ENCODE data around the gene THADA. TPM values are rescaled to one million over a fixed set of nuclear protein-coding genes. Genes with fewer than 3 reads are reported as not detected.
A peak's percentile ranks its signal among the peaks of the same experiment; 100 is the strongest.

The THADA gene
- total RNA-seq, 4 donors from 2014 or later: 31.2 to 68.8 (median 54.9) TPM

GRCh38 chr2:43464590-43464989 is 131.2 kb downstream of the THADA start:
- H3K4me3 ChIP-seq: no peak overlapping the region
- DNase-seq: peak; percentile 65 to 80
- no peaks in the 10 kb centered on the region for H3K27me3 ChIP-seq
- peaks cover 9 to 32% of the 10 kb centered on the region in 2 donors for H3K4me1 ChIP-seq
- TF ChIP-seq CTCF (IDR thresholded peaks at IDR 0.05): no peak
- TF ChIP-seq POLR2A (IDR thresholded peaks at IDR 0.05): no peak
- intact Hi-C loops (cut with DNase I; ENCODE audit: low total_unique reads): no loop called here
- H3K9me3 ChIP-seq: no peaks in the 10 kb centered on the region
- peak overlapping the region; percentile 76 to 78 for H3K27ac ChIP-seq
- no peaks in the 10 kb centered on the region for H3K36me3 ChIP-seq

GRCh38 chr2:43462866-43463641 is 132.8 kb downstream of the THADA start:
- no peak for DNase-seq
- peaks cover 9 to 37% of the 10 kb centered on the region in 2 donors for H3K4me1 ChIP-seq
- H3K36me3 ChIP-seq: no peaks in the 10 kb centered on the region
- H3K9me3 ChIP-seq: no peaks in the 10 kb centered on the region
- intact Hi-C loops (cut with DNase I; ENCODE audit: low total_unique reads): no loop called here
- no peaks in the 10 kb centered on the region for H3K27me3 ChIP-seq
- TF ChIP-seq CTCF (IDR thresholded peaks at IDR 0.05) (no peak), POLR2A (IDR thresholded peaks at IDR 0.05) (no peak)
- no peak overlapping the region for H3K4me3 ChIP-seq
- peak overlapping the region; percentile 76 to 78 for H3K27ac ChIP-seq

GRCh38 chr2:43461453-43462073 is 134.3 kb downstream of the THADA start:
- no peak for TF ChIP-seq POLR2A (IDR thresholded peaks at IDR 0.05)
- no peak for TF ChIP-seq CTCF (IDR thresholded peaks at IDR 0.05)
- H3K27ac ChIP-seq: peak overlapping the region; percentile 76 to 78
- no peak overlapping the region for H3K4me3 ChIP-seq
- H3K27me3 ChIP-seq: no peaks in the 10 kb centered on the region
- no peaks in the 10 kb centered on the region for H3K9me3 ChIP-seq
- intact Hi-C loops (cut with DNase I; ENCODE audit: low total_unique reads): no loop called here
- H3K36me3 ChIP-seq: no peaks in the 10 kb centered on the region
- peaks cover 9 to 33% of the 10 kb centered on the region in 2 donors for H3K4me1 ChIP-seq
- no peak for DNase-seq

GRCh38 chr2:43460611-43461365 is 135.1 kb downstream of the THADA start:
- DNase-seq: no peak
- Histone ChIP-seq H3K4me1 (peaks cover 9 to 33% of the 10 kb centered on the region in 2 donors), H3K4me3 (no peak overlapping the region), H3K36me3 (no peaks in the 10 kb centered on the region), H3K9me3 (no peaks in the 10 kb centered on the region), H3K27me3 (no peaks in the 10 kb centered on the region), H3K27ac (peak overlapping the region; percentile 76 to 78)
- intact Hi-C loops (cut with DNase I; ENCODE audit: low total_unique reads): no loop called here
- TF ChIP-seq CTCF (IDR thresholded peaks at IDR 0.05) (no peak), POLR2A (IDR thresholded peaks at IDR 0.05) (no peak)
